HepG2 (cell line): ENCODE results near the gene SYS1. TPM values are rescaled to one million over a fixed set of nuclear protein-coding genes. Genes with fewer than 3 reads are reported as not detected.

ENCODE experiments used
- DMAP1 ChIP-seq: IDR thresholded peaks from 2 replicates; pipeline ENCODE4 v1.6.1; 2016
- DNMT3B ChIP-seq: conservative IDR thresholded peaks from 2 replicates; pipeline ENCODE4 v1.6.1; 2016; ENCODE audit warnings: missing biosample characterization, control low read depth
- ELF4 ChIP-seq: sonication (generic); formaldehyde crosslinking; IDR thresholded peaks from 2 replicates; pipeline ENCODE4 v1.5.0; 2020; ENCODE audit warnings: missing genetic modification reagents, mild to moderate bottlenecking, moderate library complexity, borderline replicate concordance
- HMGA1 ChIP-seq: sonication (generic); formaldehyde crosslinking; conservative IDR thresholded peaks from 2 replicates; pipeline ENCODE4 v1.4.0; 2020; ENCODE audit warnings: missing genetic modification reagents
- HOXD1 ChIP-seq: sonication (generic); formaldehyde crosslinking; IDR thresholded peaks from 2 replicates; pipeline ENCODE4 v1.5.0; 2020; ENCODE audit warnings: missing genetic modification reagents
- IRX3 ChIP-seq: sonication (generic); formaldehyde crosslinking; IDR thresholded peaks from 2 replicates; pipeline ENCODE4 v1.8.1; 2023; ENCODE audit warnings: mild to moderate bottlenecking, low read depth, missing genetic modification reagents, borderline replicate concordance
- NR2F6 ChIP-seq, 2 experiments: IDR thresholded peaks; 2 replicates each; pipeline ENCODE4 v1.6.1; 2016; ENCODE audit warnings: antibody characterized with exemption in 1 of 2, mild to moderate bottlenecking in 1 of 2
- PHF8 ChIP-seq: sonication (generic); formaldehyde crosslinking; IDR thresholded peaks from 2 replicates; pipeline ENCODE4 v1.5.0; 2020; ENCODE audit warnings: missing genetic modification reagents
- RAD51 ChIP-seq: fragments of 450-650 bp; IDR thresholded peaks from 2 replicates; pipeline ENCODE4 v1.6.1; 2016; ENCODE audit warnings: borderline replicate concordance
- SMARCC2 ChIP-seq: fragments of 450-650 bp; IDR thresholded peaks from 2 replicates; pipeline ENCODE4 v1.6.1; 2017; ENCODE audit warnings: antibody characterized with exemption, mild to moderate bottlenecking
- SOX5 ChIP-seq: IDR thresholded peaks from 2 replicates; pipeline ENCODE4 v1.6.1; 2016; ENCODE audit warnings: borderline replicate concordance
- SP2 ChIP-seq: sonication (generic); formaldehyde crosslinking; IDR thresholded peaks from 2 replicates; pipeline ENCODE4 v1.5.1; 2020; ENCODE audit warnings: mild to moderate bottlenecking, missing genetic modification reagents
- ZBTB7A ChIP-seq: sonication (generic); formaldehyde crosslinking; IDR thresholded peaks from 2 replicates; pipeline ENCODE4 v1.8.0; 2022; ENCODE audit warnings: mild to moderate bottlenecking, missing genetic modification reagents
- ZFP90 ChIP-seq: sonication (generic); formaldehyde crosslinking; IDR thresholded peaks from 2 replicates; pipeline ENCODE4 v1.8.0; 2022; ENCODE audit warnings: missing genetic modification reagents, mild to moderate bottlenecking, inconsistent platforms, borderline replicate concordance
- ZNF180 ChIP-seq: sonication (generic); formaldehyde crosslinking; IDR thresholded peaks from 2 replicates; pipeline ENCODE4 v1.4.0; 2020; ENCODE audit warnings: low read depth, missing genetic modification reagents, borderline replicate concordance
- ZNF570 ChIP-seq: sonication (generic); formaldehyde crosslinking; IDR thresholded peaks from 2 replicates; pipeline ENCODE4 v1.4.0; 2020; ENCODE audit warnings: mild to moderate bottlenecking, missing genetic modification reagents, borderline replicate concordance
- ZNF615 ChIP-seq: sonication (generic); formaldehyde crosslinking; IDR thresholded peaks from 2 replicates; pipeline ENCODE4 v1.5.0; 2020; ENCODE audit warnings: mild to moderate bottlenecking, missing genetic modification reagents, borderline replicate concordance
- ZNF672 ChIP-seq: sonication (generic); formaldehyde crosslinking; IDR thresholded peaks from 2 replicates; pipeline ENCODE4 v1.8.1; 2022; ENCODE audit warnings: missing genetic modification reagents
- ZNF737 ChIP-seq: sonication (generic); formaldehyde crosslinking; IDR thresholded peaks from 2 replicates; pipeline ENCODE4 v1.5.0; 2020; ENCODE audit warnings: missing genetic modification reagents, mild to moderate bottlenecking, borderline replicate concordance
- ZSCAN25 ChIP-seq: sonication (generic); formaldehyde crosslinking; IDR thresholded peaks from 2 replicates; pipeline ENCODE4 v1.8.0; 2022; ENCODE audit warnings: mild to moderate bottlenecking, missing genetic modification reagents
- ZZZ3 ChIP-seq: sonication (generic); formaldehyde crosslinking; IDR thresholded peaks from 2 replicates; pipeline ENCODE4 v1.4.0; 2020; ENCODE audit warnings: missing genetic modification reagents, mild to moderate bottlenecking, borderline replicate concordance
- polyA plus RNA-seq, 8 experiments: library from polyadenylated mRNA; depleted of rRNA in 3 of 8; stranded (reverse) in 7 of 8; unstranded in 1 of 8; fragments of >200 nt; fragmentation: Illumina TruSeq in 4 of 8; extraction: Trizol in 4 of 8; gene quantifications; 2 replicates each; pipeline versions ENCODE4 v1.2.1 to v1.2.3, GENCODE V29; 2011 to 2016; ENCODE audit warnings: low read depth in 4 of 8, missing spikeins in 1 of 8, mixed read lengths in 1 of 8; ENCODE audit not compliant: insufficient read depth in 1 of 8
- total RNA-seq, 5 experiments: library from RNA; depleted of rRNA; stranded (reverse); fragments of >200 nt; fragmentation: Illumina TruSeq; extraction: Trizol; gene quantifications; 2 replicates each; pipeline ENCODE4 v1.2.3, GENCODE V29; 2016; ENCODE audit warnings: low read depth in 1 of 5
- TF ChIP-seq, protein P1 (sequence below): sonication (generic); formaldehyde crosslinking; IDR thresholded peaks from 2 replicates; pipeline ENCODE4 v1.5.0; 2020; ENCODE audit warnings: mild to moderate bottlenecking, missing genetic modification reagents, borderline replicate concordance
- TF ChIP-seq, protein P2 (sequence below): sonication (generic); formaldehyde crosslinking; IDR thresholded peaks from 2 replicates; pipeline ENCODE4 v1.5.0; 2020; ENCODE audit warnings: mild to moderate bottlenecking, missing genetic modification reagents
- TF ChIP-seq, protein P3 (sequence below): sonication (generic); formaldehyde crosslinking; IDR thresholded peaks from 2 replicates; pipeline ENCODE4 v1.4.0; 2020; ENCODE audit warnings: low read depth, mild to moderate bottlenecking, missing genetic modification reagents

SYS1 gene
- total and polyA plus RNA-seq, 2 of the 13 experiments (the other 11 are each of a cell fraction or from before 2014, with no cell fraction given): 38.3 to 65.6 TPM

DNA sequence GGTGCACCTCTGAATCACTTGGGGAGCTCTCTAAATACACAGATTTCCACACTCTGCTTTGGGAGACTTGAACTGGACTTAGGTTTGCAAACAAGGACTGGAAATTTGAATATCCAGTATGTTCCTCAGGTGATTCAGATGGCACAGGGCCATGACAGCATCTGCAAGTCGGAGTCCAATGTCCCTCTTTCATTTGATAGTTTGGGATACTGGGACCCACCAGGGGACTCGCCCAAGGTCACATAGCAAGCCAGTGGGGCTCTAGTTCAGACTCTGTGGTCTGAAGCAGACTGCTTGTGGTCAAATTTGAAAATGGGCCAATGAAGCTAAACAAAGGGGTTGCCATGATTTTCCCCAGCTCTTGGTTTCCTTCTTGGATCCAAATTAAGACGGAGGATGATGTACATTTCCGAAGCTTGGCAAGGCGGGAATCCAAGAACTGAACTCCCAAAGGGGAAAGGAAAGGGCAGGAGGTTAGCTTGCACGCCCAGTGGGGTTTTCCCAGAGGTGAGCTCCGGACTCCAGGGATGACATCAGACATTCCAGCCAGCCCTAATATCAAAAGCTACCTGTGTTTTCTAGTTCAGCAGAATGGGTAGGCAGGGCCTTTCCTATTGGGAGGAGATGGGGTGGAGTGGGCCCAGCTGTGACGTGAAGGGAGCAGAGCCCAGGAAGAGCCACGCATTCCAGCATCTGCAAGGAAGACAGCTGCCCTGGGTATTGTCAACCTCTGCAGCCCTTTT lies 3.4 kb upstream of the SYS1 start (continued):
- TF ChIP-seq ZSCAN25 (no peak), RAD51 (no peak), SP2 (no peak), ZZZ3 (no peak), SMARCC2 (no peak), ZNF737 (no peak), HMGA1 (CRISPR knock-in tag) (no peak), DNMT3B (CRISPR knock-in tag) (no peak; the same call in 1 of the 2 replicates), ZNF570 (CRISPR knock-in tag) (no peak), PHF8 (CRISPR knock-in tag) (no peak), ZNF180 (CRISPR knock-in tag) (no peak), DMAP1 (CRISPR knock-in tag) (no peak; the same call in 1 of the 2 replicates), ZNF672 (CRISPR knock-in tag) (no peak), ZFP90 (CRISPR knock-in tag) (no peak), SOX5 (CRISPR knock-in tag) (0 out of 2 replicates have a peak, but pooled peaks have one; percentile 20), HOXD1 (no peak), ZBTB7A (CRISPR knock-in tag) (0 out of 2 replicates have a peak, but pooled peaks have one; percentile 7), ELF4 (CRISPR knock-in tag) (no peak; the same call in 1 of the 2 replicates), IRX3 (no peak), ZNF615 (CRISPR knock-in tag) (no peak), NR2F6 (IDR thresholded peaks at IDR 0.05) (no peak; the same call in 1 of the 2 replicates), NR2F6 (CRISPR knock-in tag; IDR thresholded peaks at IDR 0.05) (peak; percentile 70)
- TF ChIP-seq, protein P1, sequence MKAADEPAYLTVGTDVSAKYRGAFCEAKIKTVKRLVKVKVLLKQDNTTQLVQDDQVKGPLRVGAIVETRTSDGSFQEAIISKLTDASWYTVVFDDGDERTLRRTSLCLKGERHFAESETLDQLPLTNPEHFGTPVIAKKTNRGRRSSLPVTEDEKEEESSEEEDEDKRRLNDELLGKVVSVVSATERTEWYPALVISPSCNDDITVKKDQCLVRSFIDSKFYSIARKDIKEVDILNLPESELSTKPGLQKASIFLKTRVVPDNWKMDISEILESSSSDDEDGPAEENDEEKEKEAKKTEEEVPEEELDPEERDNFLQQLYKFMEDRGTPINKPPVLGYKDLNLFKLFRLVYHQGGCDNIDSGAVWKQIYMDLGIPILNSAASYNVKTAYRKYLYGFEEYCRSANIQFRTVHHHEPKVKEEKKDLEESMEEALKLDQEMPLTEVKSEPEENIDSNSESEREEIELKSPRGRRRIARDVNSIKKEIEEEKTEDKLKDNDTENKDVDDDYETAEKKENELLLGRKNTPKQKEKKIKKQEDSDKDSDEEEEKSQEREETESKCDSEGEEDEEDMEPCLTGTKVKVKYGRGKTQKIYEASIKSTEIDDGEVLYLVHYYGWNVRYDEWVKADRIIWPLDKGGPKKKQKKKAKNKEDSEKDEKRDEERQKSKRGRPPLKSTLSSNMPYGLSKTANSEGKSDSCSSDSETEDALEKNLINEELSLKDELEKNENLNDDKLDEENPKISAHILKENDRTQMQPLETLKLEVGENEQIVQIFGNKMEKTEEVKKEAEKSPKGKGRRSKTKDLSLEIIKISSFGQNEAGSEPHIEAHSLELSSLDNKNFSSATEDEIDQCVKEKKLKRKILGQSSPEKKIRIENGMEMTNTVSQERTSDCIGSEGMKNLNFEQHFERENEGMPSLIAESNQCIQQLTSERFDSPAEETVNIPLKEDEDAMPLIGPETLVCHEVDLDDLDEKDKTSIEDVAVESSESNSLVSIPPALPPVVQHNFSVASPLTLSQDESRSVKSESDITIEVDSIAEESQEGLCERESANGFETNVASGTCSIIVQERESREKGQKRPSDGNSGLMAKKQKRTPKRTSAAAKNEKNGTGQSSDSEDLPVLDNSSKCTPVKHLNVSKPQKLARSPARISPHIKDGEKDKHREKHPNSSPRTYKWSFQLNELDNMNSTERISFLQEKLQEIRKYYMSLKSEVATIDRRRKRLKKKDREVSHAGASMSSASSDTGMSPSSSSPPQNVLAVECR (CRISPR knock-in tag): no peak
- TF ChIP-seq, protein P2, sequence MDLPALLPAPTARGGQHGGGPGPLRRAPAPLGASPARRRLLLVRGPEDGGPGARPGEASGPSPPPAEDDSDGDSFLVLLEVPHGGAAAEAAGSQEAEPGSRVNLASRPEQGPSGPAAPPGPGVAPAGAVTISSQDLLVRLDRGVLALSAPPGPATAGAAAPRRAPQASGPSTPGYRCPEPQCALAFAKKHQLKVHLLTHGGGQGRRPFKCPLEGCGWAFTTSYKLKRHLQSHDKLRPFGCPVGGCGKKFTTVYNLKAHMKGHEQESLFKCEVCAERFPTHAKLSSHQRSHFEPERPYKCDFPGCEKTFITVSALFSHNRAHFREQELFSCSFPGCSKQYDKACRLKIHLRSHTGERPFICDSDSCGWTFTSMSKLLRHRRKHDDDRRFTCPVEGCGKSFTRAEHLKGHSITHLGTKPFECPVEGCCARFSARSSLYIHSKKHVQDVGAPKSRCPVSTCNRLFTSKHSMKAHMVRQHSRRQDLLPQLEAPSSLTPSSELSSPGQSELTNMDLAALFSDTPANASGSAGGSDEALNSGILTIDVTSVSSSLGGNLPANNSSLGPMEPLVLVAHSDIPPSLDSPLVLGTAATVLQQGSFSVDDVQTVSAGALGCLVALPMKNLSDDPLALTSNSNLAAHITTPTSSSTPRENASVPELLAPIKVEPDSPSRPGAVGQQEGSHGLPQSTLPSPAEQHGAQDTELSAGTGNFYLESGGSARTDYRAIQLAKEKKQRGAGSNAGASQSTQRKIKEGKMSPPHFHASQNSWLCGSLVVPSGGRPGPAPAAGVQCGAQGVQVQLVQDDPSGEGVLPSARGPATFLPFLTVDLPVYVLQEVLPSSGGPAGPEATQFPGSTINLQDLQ (CRISPR knock-in tag): no peak; the same call in 1 of the 2 replicates
- TF ChIP-seq, protein P3, sequence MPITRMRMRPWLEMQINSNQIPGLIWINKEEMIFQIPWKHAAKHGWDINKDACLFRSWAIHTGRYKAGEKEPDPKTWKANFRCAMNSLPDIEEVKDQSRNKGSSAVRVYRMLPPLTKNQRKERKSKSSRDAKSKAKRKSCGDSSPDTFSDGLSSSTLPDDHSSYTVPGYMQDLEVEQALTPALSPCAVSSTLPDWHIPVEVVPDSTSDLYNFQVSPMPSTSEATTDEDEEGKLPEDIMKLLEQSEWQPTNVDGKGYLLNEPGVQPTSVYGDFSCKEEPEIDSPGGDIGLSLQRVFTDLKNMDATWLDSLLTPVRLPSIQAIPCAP (CRISPR knock-in tag): no peak
